GM10266 (cell line): ENCODE results near the gene SLC38A2.

ENCODE experiments used
- DNase-seq: peaks from one replicate; pipeline ENCODE4 v3.0.0; 2012; ENCODE audit errors: extremely low spot score
- TF ChIP-seq, protein P1 (sequence below): IDR thresholded peaks from 2 replicates; pipeline ENCODE4 v1.5.1; 2012; ENCODE audit warnings: mild to moderate bottlenecking, low read depth; ENCODE audit not compliant: control insufficient read depth, insufficient read depth; ENCODE audit errors: missing control alignments

The SLC38A2 gene

DNA sequence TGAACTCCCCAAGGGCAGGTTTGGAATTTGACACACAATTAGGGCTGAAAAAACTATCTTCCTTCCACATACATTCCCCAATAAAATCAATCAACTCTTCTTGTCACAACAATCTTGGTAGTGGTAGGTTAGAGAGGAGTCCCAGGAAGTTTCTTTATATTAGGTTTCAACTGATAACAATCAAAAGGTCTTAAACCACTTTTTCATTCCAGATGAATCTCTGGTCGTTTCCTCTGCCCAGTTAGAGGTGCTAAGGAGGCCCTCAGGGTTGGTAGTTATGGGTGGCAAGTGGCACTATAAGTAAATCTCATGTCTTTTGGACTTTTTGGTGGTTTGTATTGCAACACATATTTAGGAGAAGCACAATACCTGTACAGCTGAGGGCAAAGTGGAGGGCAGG lies 1.7 kb upstream of the SLC38A2 start:
- TF ChIP-seq, protein P1, sequence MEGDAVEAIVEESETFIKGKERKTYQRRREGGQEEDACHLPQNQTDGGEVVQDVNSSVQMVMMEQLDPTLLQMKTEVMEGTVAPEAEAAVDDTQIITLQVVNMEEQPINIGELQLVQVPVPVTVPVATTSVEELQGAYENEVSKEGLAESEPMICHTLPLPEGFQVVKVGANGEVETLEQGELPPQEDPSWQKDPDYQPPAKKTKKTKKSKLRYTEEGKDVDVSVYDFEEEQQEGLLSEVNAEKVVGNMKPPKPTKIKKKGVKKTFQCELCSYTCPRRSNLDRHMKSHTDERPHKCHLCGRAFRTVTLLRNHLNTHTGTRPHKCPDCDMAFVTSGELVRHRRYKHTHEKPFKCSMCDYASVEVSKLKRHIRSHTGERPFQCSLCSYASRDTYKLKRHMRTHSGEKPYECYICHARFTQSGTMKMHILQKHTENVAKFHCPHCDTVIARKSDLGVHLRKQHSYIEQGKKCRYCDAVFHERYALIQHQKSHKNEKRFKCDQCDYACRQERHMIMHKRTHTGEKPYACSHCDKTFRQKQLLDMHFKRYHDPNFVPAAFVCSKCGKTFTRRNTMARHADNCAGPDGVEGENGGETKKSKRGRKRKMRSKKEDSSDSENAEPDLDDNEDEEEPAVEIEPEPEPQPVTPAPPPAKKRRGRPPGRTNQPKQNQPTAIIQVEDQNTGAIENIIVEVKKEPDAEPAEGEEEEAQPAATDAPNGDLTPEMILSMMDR: no peak
- no peak for DNase-seq

- TF ChIP-seq, protein P1: no peak
- DNase-seq: peak; percentile 47
Observed at GRCh38 chr12:46373301-46374296, 1.0 kb upstream of the SLC38A2 start.

DNA sequence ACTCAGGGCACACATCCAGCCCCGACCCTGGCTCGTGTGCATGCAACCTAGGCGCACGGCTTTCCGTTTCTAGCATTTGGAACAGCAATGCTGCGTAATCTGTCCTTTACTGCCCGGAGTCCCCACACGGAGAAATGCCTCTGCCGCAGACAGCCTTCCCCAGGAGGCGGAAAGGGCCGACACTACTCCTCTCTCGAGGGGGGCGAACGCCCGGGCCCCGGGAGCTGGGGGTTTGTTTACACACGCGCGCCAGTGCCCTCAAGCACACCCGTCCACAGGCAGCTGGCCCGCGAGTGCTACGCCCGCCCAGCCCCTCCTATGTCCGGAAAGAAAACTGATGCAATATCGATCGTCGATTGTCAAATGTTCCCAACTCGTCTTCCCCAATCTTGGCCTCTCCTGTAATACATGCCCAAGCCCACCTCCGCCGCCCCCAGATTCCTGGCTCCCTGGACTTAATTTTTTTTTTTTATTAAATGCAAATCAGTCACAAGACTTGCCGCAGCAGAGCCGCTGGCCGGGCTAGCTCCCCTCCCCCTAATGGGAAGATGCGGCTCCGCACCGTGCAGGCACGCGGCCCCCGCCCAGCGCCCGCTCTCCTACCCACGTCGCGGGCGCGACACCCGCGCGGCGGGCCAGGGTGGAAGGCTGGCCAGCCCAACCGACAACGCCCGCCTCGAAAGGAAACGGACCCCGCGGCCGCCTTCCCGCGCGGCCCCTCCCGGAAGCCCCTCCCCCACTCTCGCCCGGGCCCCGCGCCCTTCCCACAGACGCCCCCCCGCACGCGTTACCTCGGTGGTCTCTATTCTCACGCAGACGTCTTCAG lies 642 bp downstream of the SLC38A2 start:
- DNase-seq: peak; percentile 65
- TF ChIP-seq, protein P1: no peak

GRCh38 chr12:46370792-46371717 lies 1.5 kb downstream of the SLC38A2 start:
- TF ChIP-seq, protein P1: peak; percentile 21
- peak; percentile 91 for DNase-seq

DNA sequence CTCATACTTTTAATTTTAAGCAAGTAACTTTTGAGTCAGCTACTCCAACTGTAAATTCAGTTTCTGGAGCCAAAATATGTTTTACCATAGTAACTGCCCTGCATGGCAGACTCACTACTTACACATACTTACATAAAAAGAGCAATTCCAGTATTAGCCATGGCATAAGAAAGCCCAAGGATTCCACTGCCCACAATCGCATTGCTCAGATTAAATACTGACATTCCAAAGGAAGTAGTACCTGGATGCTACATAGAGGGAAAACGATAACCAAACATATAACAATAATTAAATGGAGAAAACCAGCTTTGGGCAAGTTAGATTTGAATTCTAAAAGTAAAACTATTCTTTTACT lies 2.2 kb downstream of the SLC38A2 start:
- TF ChIP-seq, protein P1: no peak
- no peak for DNase-seq

DNA sequence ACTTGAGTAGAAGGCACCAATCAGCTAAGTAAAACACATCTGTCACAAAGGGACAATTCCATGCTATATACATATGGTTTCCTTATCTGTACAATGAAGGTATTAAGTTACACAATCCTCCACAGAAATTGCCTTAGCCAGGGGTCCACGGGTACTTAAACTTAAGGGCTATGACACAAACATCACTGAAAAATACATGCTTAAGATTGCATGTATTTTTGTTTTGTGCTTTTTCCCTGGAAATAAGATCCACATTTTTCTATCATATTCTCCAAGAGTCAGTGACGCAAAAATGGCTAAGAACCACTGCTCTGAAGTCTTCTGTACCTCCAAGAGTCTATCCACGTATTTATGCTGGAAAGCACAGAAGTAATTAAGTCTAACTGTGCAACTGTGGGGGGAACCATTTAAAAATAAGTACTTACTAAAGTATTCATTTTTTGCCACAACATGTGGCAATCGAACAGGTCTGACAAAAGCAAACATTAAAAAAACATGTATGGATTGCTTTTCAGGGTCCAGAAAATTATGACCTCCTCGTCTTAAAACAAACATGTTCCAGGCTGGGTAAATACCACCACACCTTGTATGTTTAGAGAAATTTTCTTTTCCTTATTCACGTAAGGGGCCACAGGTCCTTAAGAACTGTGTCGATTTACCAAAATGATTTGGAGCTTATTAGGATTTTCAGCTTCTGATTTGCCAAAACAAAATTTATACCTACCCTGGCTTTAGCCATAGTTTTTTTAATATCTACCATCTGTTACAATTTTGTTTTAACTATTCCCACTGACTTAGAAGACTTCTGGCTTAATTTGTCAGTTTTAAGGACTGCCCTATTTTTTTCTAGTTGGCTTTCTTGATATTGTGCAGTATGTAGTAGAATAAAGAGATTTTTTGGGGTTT lies 2.8 kb downstream of the SLC38A2 start:
- TF ChIP-seq, protein P1: no peak
- DNase-seq: no peak
